ENCODE measurements around the gene DKK2.

The DKK2 gene

DNA sequence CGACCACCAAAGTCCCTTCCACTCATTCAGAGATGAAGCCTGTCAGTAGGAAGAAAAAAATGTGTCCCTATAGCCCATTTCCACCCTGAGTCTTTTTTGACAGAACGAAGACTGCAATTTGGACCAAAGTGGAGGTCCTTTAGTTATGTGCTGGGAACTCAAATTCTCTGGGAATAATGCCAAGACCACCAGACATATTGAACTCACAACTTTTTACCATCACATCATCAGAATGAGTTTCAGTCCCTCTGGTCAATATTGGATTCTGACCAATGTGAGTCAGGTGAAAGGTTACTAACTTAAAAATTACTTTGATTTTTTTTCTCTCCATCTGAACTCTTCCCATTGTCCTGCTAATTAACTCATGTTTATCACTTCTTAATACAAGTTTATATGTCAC lies 128.9 kb downstream of the DKK2 start:
- no peak for DNase-seq

DNA sequence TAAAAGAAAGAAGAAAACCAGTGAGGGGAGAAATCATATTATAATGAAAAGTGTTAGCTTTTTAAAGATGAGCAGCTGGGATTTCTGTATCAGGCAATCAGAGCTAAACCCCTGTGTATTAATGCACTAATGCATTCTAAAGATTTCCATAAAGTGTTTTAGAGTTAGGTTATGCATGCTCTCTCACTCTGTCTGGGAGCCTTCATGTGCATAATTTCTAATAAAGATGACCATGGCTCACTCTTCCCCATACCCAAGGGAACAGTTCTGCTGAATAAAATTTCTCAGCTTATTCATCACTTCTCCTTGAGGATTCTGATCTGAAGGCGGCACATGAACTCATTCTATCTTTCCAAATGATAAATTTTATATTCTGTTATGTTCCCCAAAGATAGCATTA lies 129.4 kb downstream of the DKK2 start:
- no peak for DNase-seq

DNA sequence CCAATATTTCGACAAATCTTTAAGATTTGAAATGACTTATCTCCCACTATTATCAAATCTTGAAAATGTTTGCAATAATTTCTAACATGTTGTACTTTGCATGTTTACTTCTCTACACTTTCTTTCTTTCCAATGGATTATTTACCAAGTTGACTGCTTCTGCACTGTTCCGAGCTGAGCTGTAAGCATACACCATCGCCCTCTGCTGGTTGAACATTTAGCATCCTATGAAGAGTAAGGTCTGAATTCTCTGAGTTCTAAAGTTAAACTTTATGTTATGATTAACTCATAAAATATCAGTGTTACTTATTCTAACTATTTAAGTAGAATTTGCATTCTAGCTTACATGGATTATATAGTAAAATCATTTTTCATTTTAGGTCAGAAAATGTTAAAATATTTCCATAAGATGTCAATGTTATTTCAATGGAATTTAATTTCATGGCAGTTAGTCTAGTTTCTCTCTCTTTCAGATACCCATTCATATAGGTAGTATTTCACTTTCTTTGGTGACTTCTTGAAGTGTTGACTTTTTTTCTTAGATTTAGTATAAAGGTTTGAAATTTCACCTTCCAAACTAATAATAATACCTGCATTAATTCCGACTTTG lies 137.4 kb downstream of the DKK2 start:
- DNase-seq: no peak

DNA sequence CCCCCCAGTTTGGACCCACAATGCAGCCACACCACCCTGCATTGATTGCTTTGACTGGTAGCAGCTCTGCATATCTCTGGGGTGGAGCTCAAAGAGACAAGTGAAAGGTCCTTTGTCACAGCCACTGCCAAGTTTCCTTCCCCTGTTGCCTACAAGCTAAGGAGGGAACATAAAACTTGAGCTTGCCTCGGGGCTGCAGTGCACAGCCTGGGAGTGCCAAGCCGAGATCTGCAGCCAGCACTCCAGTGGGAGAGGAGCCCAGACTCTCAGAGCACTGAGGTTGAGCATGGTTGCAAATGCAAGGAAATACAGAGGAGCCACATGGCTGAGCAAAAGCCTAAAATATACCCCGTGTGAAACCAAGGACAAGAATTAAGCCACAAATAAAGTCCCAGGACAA lies 142.2 kb downstream of the DKK2 start:
- DNase-seq: no peak

DNA sequence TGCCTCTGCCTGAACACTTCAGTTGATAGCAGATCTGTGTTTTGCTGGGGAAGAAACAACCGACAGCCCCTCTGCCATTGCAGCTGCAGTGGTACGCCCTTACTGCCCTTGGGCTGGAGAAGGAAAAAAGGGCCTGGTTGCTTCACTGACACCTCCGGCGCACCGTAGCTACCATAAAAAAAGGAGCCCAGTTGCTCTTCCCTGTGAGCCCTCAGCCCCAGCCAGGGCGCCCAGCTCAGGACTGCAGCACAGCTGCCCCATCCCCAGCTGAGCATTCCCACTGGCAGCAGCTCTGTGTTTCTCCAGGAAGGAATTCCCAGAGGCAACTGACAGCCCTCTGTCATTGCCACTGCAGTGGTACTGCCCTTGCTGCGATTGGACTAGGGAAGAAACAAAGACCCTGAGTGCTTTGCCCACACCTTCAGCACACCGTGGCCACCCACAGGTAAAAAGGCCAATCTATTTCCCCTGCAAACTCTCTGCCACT lies 142.7 kb downstream of the DKK2 start:
- no peak for DNase-seq

DNA sequence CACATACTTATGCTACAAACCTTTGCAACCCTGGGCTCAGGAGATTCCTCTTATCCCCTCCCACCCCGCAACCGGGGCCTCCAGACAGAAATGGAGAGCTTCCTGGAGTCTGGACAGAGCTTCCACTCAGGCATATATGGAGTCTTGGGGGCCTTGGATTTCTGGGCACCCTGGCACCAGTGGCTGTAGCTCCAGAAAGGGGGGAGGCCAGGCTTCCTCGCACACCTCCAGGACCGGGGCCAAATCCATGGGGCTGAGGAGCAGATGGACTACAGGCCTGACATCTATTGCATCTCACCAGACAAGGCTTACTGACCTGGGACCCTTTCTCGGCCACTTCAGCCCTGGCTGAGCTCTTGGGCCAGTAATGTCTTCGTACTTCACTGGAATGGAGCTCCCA lies 143.3 kb downstream of the DKK2 start:
- no peak for DNase-seq

DNA sequence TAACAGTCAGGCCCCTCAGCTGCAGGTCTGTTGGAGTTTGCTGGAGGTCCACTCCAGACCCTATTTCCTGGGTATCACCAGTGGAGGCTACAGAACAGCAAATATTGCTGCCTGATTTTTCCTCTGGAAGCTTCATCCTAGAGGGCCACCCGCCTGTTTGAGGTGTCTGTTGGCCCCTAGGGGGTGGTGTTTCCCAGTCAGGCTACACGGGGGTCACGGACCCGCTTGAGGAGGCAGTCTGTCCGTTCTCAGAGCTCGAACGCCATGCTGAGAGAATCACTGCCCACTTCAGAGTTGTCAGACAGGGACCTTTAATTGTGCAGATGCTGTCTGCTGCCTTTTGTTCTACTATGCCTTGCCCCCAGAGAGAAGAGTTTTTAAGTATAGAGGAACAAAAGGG lies 160.8 kb downstream of the DKK2 start:
- DNase-seq: no peak
